AML-193 (cell line): ENCODE results near the gene CUL1.
A peak's percentile ranks its signal among the peaks of the same experiment; 100 is the strongest.

Experiments
- DNase-seq, 2 experiments: peaks; one replicate each; lab custom pipeline; 2025; lab: John Stamatoyannopoulos, UW

Gene CUL1

DNA sequence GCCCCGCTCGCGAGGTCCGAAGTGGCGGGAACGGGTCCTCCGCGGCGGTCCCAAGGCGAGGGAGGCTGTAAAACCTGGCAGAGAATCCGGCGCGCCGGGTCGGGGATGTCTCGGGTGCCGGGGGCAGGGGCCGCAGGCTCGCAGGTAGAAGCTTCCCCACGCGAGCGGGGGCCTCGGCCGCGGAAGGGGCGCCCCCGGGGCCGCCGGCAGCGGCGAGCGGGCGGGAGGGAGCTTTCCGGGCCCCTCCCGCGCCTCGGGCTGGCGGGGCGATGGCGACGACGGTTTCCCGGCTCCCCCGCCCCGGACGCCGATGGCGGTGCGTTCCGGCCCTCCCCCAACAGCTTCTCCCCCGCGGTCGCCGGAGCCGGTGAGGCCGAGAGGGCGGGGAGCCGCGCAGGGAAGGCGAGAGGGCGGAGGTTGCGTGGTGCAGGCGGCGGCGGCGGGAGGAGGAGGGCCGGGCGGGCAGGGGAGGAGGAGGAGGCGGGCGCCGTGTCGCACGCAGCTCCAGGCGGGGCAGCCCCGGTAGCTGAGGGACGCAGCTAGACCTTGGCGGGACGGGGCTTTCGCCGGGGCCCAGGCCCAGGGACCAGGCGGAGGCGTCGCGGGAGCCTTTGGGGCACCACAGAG is at the start of gene CUL1:
TSS of gene CUL1 (plus strand) at position 507 of the 627 bp plus-strand sequence. CDS start 31,220 bp downstream, outside the sequence.
- peak; percentile 8 to 35 for DNase-seq

DNA sequence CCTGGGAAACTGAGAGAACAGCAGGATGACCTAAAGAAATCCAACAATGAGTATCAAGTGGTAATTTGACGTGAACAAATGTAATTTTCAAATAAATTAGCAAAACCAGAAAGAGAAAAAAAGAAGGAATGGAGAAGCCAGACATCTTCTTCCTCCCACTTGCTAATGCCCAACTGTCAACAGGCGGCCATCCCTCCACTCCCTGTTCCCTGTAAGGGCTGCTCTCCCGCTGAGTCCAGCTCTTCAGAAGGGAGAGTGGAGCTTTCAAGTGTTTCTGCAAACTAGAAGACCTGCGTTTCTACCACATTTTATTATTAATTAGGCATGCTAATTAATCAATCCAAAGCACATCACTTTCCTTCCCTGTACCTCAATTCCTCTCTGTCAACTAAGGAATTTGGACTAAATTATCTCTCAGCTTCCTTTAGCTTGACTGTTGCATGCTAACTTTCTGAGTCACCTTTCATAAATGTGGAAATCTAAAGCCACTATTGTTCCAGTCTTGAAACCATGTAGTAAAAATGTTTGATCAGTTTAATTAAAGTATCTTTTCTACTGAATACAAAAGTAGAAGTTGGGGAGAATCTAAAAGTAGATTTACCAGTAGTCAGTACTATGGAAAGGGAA is 48.4 kb upstream of the CUL1 start:
- DNase-seq = no peak

DNA sequence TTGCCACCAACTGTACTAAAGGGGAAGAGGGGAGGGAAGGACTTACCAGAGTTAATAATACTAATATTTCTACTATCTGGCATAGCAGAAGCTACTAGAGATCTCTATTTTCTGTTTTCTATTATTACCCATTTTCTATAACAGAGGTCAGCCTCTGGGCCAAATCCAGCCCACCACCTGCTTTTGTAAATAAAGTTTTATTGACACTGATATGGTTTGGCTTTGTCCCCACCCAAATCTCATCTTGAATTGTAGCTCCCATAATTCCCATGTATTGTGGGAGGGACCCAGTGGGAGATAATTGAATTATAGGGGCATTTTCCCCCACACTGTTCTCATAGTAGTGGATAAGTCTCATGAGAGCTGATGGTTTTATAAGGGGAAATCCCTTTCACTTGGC is 45.9 kb upstream of the CUL1 start:
- DNase-seq = no peak

DNA sequence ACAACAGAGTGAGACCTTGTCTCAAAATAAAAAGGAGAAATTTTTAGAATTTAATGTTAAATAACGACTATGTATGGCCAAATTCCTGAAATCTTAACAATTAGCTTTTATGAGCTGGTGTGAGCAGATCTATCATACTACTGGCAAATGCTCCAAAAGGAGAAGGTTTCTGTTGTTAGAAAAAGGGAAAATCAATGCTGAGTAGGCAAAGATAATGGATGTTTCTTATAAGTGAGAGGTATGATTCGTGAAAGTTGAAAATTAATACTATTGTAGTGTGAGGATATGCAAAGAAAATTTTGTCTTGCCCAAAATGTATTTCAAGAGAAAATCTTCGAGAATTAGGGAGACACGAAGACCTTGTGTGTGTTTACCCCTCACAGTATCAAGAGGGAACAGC is 40.8 kb upstream of the CUL1 start:
- DNase-seq = no peak

DNA sequence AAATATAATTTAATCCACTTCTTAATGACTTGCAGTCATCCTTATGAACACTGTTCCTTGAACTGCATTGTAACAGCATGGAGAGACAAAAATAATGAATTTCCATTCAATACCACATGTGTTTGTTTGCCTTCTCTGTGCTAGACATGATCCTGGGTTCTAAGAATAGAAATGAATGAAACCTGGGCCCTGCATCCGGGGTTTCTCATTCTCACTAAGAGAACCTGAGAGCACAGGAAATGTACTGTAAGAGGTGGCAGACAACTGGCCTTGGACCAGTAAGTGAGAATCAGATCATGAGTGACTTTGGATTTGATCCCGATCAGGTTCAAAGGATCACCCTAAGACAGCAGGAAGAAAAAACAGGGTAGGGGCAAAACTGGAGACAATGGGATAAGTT is 37.2 kb upstream of the CUL1 start:
- DNase-seq = no peak

DNA sequence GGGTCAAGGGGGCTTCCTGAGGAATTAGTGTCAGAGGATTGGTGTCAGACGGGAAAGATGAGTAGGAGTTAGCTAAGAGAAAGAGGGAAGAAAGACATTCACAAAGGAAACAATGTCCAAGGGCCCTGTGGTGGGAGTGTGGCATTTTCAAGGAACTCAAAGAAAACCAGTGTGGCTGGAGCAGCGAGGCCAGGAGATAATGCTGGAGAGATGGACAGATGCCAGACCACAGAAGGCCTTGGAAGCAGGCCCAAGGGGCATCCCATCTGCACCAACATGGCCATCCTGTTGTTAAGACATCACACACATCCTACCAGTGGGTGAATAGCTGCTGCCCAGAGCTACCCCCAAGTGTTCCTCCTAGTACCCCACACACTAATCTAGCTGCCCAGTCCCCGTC is 36.1 kb upstream of the CUL1 start:
- DNase-seq = no peak

DNA sequence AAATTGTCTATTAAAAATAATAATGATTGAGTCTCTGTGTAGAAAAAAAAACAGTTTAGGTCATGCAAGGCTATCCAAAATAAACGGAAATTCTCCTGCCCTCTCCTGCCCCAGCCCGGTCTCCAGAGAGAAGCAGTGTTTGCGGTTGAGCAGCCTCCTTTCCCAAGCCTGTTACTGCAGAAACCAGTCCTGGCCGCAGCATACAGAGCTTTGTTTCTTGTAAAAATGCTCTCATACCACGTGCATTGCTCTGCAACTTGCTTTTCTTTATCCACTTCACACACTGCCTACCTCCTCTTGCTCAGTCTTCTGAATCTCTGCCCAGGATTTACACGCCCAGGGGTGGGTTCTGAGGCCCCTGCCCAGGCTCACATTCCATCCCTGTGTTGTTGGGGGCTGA is 34.4 kb upstream of the CUL1 start:
- DNase-seq = no peak

DNA sequence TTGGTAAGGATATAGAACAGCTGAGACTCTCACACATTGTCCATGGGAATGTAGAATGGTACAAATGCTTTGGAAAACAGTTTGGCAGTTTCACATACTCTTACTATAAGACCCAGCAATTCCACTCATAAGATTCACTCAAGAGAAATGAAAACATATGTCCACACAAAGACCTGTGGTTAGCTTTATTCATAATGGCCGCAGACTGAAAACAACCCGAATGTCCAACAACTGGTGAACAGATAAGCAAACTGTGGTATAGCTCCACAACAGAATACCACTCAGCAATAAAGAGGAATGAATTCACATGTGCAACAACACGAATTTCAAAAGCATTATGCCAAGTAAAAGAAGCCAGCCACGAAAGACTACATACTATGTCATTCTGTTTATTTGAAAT is 33.5 kb upstream of the CUL1 start:
- DNase-seq = no peak

DNA sequence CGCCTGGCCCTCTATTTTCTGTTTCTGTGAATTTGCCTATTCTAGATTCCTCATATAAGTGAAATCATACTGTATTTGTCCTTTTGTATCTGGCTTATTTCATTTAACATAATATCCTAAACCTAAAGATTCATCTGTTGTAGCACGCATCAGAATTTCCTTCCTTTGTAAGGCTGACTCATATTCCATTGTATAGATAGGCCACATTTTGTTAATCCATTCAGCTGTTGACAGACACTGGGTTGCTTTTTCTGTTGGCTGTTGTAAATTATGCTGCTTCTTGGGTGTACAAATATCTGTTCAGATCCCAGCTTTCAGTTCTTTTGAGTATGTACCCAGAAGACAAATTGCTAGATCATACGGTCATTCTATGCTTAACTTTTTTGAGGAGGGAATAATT is 28.8 kb upstream of the CUL1 start:
- no peak for DNase-seq

DNA sequence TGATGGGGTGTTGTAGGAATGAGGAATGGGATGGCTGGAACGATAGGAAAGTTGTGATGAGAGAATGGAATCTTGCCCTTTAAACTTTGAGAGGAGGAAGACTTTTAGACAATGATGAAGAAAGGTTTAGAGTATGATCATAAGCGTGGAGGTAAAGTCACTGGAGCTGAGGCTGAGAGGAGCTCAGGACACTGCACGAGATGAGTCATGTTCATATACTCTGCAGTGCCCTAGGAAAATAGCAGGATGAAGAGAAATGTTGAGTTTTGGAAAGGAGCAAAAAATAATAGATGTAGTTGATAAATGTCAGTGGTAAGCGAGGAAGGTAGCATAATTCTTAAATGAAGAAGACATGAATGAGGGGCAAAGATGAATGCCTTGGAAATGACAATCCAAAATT is 28.3 kb upstream of the CUL1 start:
- DNase-seq = no peak

DNA sequence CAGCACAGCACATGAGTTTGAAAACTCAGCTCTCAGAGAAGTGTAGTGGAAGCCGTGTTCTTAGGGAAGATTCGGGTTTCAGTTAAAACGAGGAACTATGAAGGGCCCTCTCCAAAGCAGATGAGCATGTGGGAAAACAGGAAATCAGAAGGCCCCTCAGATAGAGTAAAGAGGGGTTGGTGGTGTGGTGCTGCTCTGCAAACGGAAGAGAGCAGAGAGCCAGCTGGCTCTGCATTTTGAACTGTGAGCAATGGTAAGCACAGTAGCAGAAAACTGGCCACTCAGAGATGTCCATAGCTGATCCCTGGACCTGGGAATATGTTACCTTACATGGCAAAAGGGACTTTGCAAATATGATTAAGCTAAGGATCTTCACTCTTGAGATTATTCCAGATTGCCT is 27.9 kb upstream of the CUL1 start:
- DNase-seq = no peak

DNA sequence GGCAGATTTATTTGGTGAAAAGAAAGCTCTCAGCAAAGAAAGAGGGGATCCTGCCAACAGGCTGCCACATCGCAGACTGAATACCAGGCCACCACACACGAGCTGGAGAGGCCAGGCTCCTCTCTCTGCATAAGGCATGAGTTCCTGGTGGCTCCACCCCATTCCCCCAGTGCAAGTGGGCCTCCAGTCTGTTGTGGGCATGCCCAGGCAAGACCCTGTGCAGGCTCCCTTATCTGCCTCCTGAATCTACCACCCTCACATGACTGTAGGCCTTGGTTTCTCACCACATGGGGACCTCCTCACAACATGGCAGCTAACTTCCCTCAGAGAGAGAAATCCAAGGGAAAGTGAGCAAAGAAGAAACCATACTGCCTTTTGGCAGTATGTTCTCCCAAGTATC is 26.7 kb upstream of the CUL1 start:
- no peak for DNase-seq

DNA sequence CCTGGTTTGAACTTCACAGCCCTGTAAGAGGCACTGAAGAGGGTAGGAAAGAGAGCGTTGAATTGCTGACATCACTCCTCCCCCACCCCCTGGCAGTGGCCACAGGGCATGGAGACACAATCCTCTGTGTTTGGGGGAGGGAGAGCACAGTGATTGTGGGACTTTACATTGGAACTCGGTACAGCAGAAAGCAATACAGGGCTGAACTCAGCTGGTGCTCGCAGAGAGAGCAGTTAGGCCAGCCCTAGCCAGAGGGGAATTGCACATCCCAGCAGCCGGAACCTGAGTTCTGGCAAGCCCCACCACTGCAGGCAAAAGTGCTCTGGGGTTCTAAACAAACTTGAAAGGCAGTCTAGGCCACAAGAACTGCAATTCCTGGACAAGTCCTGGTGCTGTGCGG is 24.0 kb upstream of the CUL1 start:
- no peak for DNase-seq

DNA sequence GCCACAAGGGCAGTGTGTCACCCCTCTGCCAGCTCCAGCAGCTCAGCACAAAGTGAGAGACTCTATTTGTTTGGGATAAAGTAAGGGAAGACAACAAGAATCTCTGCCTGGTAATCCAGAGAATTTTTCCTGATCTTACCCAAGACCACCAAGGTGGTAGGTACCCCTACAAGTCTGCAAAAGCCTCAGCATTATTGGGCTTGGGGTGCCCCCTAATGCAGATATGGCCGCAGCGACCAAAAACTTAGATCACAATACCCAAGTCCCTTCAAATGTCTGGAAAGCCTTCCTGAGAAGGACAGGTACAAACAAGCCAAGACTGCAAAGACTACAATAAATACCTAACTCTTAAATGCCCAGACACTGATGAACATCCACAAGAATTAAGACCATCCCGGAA is 22.4 kb upstream of the CUL1 start:
- no peak for DNase-seq

DNA sequence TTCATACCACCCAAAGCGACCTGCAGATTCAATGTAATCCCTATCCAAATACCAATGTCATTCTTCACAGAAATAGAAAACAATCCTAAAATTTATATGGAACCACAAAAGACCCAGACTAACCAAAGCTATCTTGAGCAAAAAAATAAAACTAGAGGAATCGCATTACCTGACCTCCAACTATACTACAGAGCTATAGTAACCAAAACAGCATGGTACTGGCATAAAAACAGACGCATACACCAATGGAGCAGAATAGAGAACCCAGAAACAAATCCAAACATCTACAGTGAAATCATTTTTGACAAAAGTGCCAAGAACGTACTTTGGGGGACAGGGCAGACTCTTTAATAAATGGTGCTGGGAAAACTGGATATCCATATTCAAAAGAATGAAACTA is 16.9 kb upstream of the CUL1 start:
- DNase-seq = no peak

DNA sequence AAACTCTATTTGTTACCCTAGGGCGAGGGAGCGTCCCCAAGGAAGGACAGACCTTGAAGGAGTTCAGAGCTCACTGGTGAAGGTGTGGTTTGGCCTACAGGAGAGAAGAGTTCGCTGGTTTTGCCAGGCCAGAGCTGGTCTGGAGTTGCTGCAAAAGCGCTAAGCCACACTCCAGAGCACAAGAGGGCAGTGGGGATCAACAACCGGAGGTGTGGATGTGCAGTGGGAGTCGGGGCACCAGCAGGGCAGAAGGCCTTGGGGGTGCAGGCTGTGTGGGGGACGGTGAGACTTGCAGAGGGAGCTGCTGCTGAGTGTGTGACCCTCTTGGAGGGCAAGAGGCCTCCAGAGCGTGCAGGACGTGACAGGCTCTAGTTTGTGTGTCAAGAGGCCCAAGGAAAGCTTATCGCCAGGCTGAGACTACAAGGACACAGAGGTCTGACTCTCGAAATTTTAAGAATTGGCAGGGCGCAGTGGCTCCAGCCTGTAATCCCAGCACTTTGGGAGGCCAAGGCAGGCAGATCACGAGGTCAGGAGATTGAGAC is 14.3 kb upstream of the CUL1 start:
- DNase-seq = no peak

DNA sequence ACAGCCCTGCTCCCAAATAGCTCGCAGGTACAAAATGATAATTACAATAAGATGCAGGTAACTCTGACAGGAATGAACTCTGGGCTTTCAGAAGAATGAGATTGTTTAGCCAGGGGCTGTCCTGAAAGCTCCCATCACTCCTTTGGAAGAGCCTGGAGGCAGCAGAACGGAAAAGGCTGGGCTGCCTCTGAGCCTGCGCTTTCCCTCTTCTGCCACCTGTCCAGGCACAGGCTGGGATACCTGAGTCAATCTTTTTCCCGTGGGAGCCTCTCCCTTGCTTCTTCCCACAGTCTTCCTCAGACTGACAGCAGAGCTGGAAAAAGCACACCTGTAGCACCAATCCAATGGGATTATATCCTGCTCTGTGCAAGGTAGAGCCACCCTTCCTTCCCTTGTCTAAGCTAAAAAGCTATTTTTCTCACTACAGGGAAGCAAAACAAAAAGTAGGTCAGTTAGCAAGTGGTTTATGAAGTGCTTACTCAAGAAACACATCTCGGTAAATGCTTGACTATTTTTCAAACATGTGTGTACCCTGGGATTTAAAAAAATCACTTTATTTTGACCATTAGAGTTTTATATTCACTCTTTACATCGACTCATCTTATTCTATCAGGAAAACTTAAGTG is 12.3 kb upstream of the CUL1 start:
- DNase-seq = no peak

DNA sequence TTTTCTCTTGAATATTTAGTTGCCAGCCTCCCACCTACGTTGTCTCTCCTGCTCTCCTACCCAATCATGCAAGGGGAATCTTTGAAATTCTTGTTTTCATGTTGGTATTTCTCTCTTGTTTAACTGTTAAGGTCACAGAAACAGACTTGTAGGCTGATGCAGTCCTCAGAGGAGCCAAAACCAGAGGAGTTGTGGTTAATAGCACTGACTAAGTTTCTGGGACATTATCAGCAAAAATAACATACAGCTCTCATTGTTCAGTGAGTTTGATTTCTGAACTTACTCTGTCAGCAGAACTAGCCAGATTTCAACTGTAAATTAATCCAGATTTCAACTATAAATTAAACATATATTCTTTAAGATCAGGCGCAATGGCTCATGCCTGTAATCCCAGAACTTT is 11.1 kb upstream of the CUL1 start:
- DNase-seq = no peak

DNA sequence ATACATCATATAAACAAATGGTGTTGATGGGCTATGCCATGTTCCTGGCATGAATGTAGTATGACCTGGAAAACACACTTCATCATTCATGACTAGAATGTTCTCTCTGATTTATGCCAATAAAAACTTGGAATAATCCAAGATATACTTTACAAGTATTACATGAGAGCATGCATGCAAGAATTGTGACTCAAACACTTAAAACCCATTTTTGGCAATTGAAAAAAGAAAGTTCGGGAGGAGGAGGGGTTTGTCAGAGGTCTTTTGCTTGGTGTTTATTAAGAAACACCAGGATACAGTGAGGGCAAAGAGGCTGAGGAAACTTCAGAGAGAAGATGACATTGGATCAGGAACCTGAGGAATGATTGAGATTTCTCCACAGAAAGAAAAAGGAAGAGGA is 10.2 kb upstream of the CUL1 start:
- no peak for DNase-seq

DNA sequence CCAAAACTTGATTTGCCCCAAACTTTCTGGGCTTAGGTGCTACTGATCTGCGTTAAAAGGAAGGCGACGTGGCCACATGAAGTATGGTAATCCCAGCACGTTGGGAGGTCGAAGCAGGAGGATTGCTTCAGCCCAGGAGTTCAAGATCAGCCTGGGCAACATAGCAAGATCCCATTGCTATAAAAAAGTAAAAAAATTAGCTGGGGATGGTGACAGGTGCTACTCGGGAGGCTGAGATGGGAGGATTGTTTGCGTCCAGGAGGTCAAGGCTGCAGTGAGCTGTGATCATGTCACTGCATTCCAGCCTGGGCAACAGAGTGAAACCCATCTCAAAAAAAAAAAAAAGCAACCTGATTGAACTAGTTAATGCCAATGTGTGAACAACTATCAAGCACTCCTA is 5.1 kb upstream of the CUL1 start:
- DNase-seq = no peak

DNA sequence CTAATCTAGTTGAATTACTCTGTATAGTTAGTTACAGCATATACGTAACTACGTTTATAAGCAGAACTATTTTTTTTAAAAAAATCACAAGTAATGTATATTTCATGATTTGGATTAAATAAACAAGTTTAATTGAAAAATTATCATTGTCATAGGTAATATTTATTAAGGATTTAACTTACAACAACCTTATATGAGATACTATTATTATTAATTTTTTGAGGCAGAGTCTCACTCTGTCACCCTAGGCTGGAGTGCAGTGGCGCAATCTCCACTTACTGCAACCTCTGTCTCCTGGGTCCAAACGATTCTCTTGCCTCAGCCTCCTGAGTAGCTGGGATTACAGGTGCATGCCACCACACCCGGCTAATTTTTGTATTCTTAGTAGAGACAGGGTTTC is 4.1 kb upstream of the CUL1 start:
- DNase-seq = no peak

DNA sequence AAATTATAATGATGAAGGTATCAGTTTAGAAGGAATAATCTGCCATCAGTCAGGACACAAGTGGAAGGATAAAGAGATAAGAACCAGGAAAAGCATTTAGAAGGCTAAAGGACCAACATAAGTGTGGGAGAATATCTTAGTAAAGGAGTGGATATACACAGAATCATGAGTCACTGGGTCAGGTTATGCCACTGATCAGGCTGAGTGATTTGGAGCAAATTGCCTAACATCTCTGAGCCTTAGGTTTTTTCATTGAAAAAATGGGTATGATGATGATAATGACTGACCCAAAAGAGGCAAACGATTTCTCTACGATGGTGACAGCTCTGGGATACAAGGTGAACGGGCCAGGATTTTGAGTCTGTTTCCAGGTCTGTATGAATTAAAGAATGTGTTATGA is 2.8 kb upstream of the CUL1 start:
- no peak for DNase-seq

DNA sequence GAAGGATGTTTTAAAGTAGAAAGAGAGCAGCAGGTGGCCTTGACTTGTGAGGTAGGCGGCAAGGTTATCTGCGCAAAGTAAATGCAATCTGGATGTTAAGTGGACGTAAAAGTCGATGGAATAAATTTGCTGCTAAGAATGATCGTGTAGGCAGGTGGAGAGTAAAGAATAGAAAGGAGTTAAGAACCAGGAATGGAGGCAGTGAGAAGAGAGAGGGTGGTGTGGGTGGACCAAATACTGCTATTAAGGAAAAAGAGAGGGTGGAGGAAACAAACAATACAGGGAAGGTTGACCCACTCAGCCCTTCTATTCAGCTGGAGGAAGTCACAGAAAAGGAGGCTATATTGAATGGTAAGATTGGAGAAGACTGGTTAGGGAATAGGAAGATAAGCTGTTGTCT is 1.9 kb upstream of the CUL1 start:
- no peak for DNase-seq
